Vagina (tissue), 2 donors: ENCODE measurements around the gene LYPLAL1.

Experiments
- CTCF ChIP-seq, 3 experiments: fragments of 450-650 bp in 2 of 3; fragments of 200-600 bp in 1 of 3; sonication (generic) in 1 of 3; IDR thresholded peaks; one replicate each; pipeline ENCODE4 v1.5.1; 2017 to 2019; ENCODE audit warnings: antibody characterized with exemption in 3 of 3, mild to moderate bottlenecking in 2 of 3, moderate library complexity in 2 of 3
- POLR2A ChIP-seq, 2 donors: fragments of 450-650 bp; IDR thresholded peaks; one replicate each; pipeline ENCODE4 v1.6.1; 2017; ENCODE audit warnings: antibody characterized with exemption in 2 of 2, mild to moderate bottlenecking in 2 of 2, moderate library complexity in 2 of 2
- POLR2AphosphoS5 ChIP-seq, 2 donors: sonication (generic); formaldehyde crosslinking; IDR thresholded peaks; one replicate each; pipeline ENCODE4 v1.9.0; 2017; ENCODE audit warnings: antibody characterized with exemption in 2 of 2, mild to moderate bottlenecking in 2 of 2, low read depth in 1 of 2; ENCODE audit not compliant: insufficient read depth in 1 of 2

GRCh38 chr1:219257751-219258150 is 84.1 kb downstream of the LYPLAL1 start:
- TF ChIP-seq CTCF (IDR thresholded peaks at IDR 0.05) (no peak), POLR2A (IDR thresholded peaks at IDR 0.05) (no peak), POLR2AphosphoS5 (IDR thresholded peaks at IDR 0.05; ENCODE audit: insufficient read depth in 1 of 2, low read depth in 1 of 2) (no peak)
